Liver (tissue), 3 donors: Measurements from ENCODE around the gene HDAC8.

ENCODE experiments used
- CTCF ChIP-seq: fragments of 150-350 bp; IDR thresholded peaks from 2 replicates; pipeline ENCODE4 v1.5.1; 2017; ENCODE audit warnings: improper control_type of control experiment, low read depth, low read length; ENCODE audit not compliant: missing input control
- FOXA1 ChIP-seq: IDR thresholded peaks from 2 replicates; pipeline ENCODE4 v1.6.1; 2016; ENCODE audit warnings: antibody characterized with exemption
- GABPA ChIP-seq, 2 donors: IDR thresholded peaks in 1 of 2; conservative IDR thresholded peaks in 1 of 2; 2 replicates each; pipeline ENCODE4 v1.6.1; 2016; ENCODE audit warnings: antibody characterized with exemption in 2 of 2, mild to moderate bottlenecking in 1 of 2, moderate library complexity in 1 of 2
- RAD21 ChIP-seq, 2 donors: IDR thresholded peaks; 2 replicates each; pipeline ENCODE4 v1.6.1; 2016; ENCODE audit warnings: antibody characterized with exemption in 2 of 2, mild to moderate bottlenecking in 2 of 2
- REST ChIP-seq: IDR thresholded peaks from 2 replicates; pipeline ENCODE4 v1.6.1; 2016; ENCODE audit warnings: antibody characterized with exemption, mild to moderate bottlenecking
- RXRA ChIP-seq, 2 donors: IDR thresholded peaks; 2 replicates each; pipeline ENCODE4 v1.6.1; 2017 to 2018; ENCODE audit warnings: antibody characterized with exemption in 2 of 2, mild to moderate bottlenecking in 1 of 2
- SP1 ChIP-seq: IDR thresholded peaks from 2 replicates; pipeline ENCODE4 v1.6.1; 2018; ENCODE audit warnings: antibody characterized with exemption, mild to moderate bottlenecking
- YY1 ChIP-seq: IDR thresholded peaks from 2 replicates; pipeline ENCODE4 v1.6.1; 2016; ENCODE audit warnings: antibody characterized with exemption, mild to moderate bottlenecking
- TF ChIP-seq, protein P1 (sequence below): IDR thresholded peaks from 2 replicates; pipeline ENCODE4 v1.6.1; 2016; ENCODE audit warnings: antibody characterized with exemption
- donor health status: healthy.
- donor health status: healthy.

GRCh38 chrX:72305286-72306084, 267.2 kb downstream of the HDAC8 start, which contains the start of gene CITED1:
- TF ChIP-seq GABPA (IDR thresholded peaks at IDR 0.05 in 1 of 2, conservative IDR thresholded peaks at IDR 0.05 in 1 of 2): no peak
- no peak for TF ChIP-seq CTCF
- no peak for TF ChIP-seq YY1
- TF ChIP-seq REST: no peak
- no peak for TF ChIP-seq FOXA1
- TF ChIP-seq, protein P1, sequence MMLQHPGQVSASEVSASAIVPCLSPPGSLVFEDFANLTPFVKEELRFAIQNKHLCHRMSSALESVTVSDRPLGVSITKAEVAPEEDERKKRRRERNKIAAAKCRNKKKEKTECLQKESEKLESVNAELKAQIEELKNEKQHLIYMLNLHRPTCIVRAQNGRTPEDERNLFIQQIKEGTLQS: no peak
- no peak for TF ChIP-seq RAD21 (IDR thresholded peaks at IDR 0.05)
- no peak for TF ChIP-seq SP1
- no peak for TF ChIP-seq RXRA (IDR thresholded peaks at IDR 0.05)
